ENCODE results near the gene CRYGS. TPM values are rescaled to one million over a fixed set of nuclear protein-coding genes. Genes with fewer than 3 reads are reported as not detected.

Gene CRYGS
- total and polyA plus RNA-seq, 9 of the 15 experiments (the other 6 are each of a cell fraction or from before 2014, with no cell fraction given): 1.5 to 3.8 (median 2.0) TPM

DNA sequence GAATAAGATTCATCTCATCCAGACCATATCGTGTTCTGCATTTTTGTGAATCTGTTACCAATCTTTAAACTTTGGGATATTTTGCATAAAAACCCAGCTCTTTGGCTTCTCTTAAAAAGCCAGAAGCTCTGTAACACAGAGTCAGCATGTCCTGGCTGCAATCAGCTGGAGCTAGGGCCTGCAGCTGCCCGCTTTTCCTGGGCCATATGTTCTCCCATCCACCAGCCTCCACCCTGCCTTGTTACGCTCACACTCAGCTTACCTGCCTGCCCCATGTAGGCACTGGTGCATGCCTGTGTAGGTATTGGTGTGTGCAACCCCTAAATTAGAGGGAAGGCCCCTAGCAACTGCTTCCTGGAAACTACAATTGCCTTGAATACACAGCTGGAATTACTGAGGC, 48.2 kb downstream of the CRYGS start:
- POLR2A ChIA-PET: interaction anchor here (1.1 kb wide), 1 partner anchor 25 kb away, joined by 4 read pairs; no protein-coding TSS in a partner anchor
- peaks cover 16 to 39% of the 10 kb centered on the region in 2 experiments; a peak in 4 of 5 replicates for H3K27me3 ChIP-seq (ENCODE audit: control insufficient read depth in 2 of 2, insufficient read depth in 2 of 2, low read length in 2 of 2)
- H4K20me1 ChIP-seq (replicated peaks; ENCODE audit: control insufficient read depth, insufficient read depth, low read length): no peaks in the 10 kb centered on the region
- TF ChIP-seq ZNF778 (CRISPR knock-in tag; IDR thresholded peaks at IDR 0.05) (no peak), POLR2H (tag; IDR thresholded peaks at IDR 0.05; ENCODE audit: low read depth) (no peak), GABPB2 (CRISPR knock-in tag; conservative IDR thresholded peaks at IDR 0.05) (no peak), ARID2 (IDR thresholded peaks at IDR 0.05) (no peak), ZNF3 (CRISPR knock-in tag; IDR thresholded peaks at IDR 0.05) (no peak), HINFP (tag; conservative IDR thresholded peaks at IDR 0.05; ENCODE audit: low read depth) (no peak), DPF2 (IDR thresholded peaks at IDR 0.05) (no peak)
- TF ChIP-seq, protein P1, sequence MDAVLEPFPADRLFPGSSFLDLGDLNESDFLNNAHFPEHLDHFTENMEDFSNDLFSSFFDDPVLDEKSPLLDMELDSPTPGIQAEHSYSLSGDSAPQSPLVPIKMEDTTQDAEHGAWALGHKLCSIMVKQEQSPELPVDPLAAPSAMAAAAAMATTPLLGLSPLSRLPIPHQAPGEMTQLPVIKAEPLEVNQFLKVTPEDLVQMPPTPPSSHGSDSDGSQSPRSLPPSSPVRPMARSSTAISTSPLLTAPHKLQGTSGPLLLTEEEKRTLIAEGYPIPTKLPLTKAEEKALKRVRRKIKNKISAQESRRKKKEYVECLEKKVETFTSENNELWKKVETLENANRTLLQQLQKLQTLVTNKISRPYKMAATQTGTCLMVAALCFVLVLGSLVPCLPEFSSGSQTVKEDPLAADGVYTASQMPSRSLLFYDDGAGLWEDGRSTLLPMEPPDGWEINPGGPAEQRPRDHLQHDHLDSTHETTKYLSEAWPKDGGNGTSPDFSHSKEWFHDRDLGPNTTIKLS (IDR thresholded peaks at IDR 0.05; ENCODE audit: borderline replicate concordance, low read depth): no peak
- no peak for ATAC-seq
- CTCF ChIA-PET (ENCODE audit: low intra/inter-chr PET ratio): no interaction called here
- no peak for DNase-seq (ENCODE audit: extremely low read depth in 1 of 4, low spot score in 3 of 4)
- H3K4me3 ChIP-seq: no peak overlapping the region
- no peak overlapping the region for H3K9ac ChIP-seq (ENCODE audit: insufficient read depth in 1 of 2, low read depth in 2 of 2, low read length in 2 of 2)
- no peaks in the 10 kb centered on the region for H3K4me1 ChIP-seq (replicated peaks in 1 of 2; ENCODE audit: control insufficient read depth in 2 of 2, insufficient read depth in 2 of 2, low read length in 2 of 2)
- H3K79me2 ChIP-seq (ENCODE audit: control insufficient read depth, insufficient read depth, low read length): no peaks in the 10 kb centered on the region
- H2AFZ ChIP-seq (ENCODE audit: low read depth, low read length): no peak overlapping the region
- no TSS peak for BruUV-seq (replicated peaks)
- in situ Hi-C loops (cut with MboI) (no loop called here), intact Hi-C loops (cut with micrococcal nuclease) (no loop called here)
- no peaks in the 10 kb centered on the region for H3K9me1 ChIP-seq (ENCODE audit: control insufficient read depth, insufficient read depth, low read length)
- H3K9me3 ChIP-seq (replicated peaks; ENCODE audit: control insufficient read depth, insufficient read depth, low read depth, low read length): no peaks in the 10 kb centered on the region
- no peak overlapping the region for H3K4me2 ChIP-seq (ENCODE audit: insufficient read depth, low read length)
- no peaks in the 10 kb centered on the region for H3K36me3 ChIP-seq (ENCODE audit: control insufficient read depth, insufficient read depth, low read length)
- H3K27ac ChIP-seq (ENCODE audit: extremely low read depth, low read depth, low read length): no peak overlapping the region
- 0% methylated on average over 3 of the region's 3 CpGs for WGBS (ENCODE audit: insufficient coverage, low coverage, missing lambda C conversion rate)
- FAIRE-seq: no peak
